ENCODE measurements around the gene ZNF746.

- no peak for TF ChIP-seq CTCF (IDR thresholded peaks at IDR 0.05)
- TF ChIP-seq POLR2A (IDR thresholded peaks at IDR 0.05) = no peak
- TF ChIP-seq POLR2AphosphoS5 (IDR thresholded peaks at IDR 0.05) = no peak
Measured at GRCh38 chr7:149444287-149444686, 53.3 kb downstream of the ZNF746 start.
